GM12873 (cell line): ENCODE measurements around the gene KLHL28.

Experiments used
- TF ChIP-seq, protein P1 (sequence below): IDR thresholded peaks from 2 replicates; pipeline ENCODE4 v1.5.1; 2012; ENCODE audit warnings: low read depth, mild to moderate bottlenecking, moderate library complexity, low read length, control low read depth; ENCODE audit not compliant: insufficient read depth; ENCODE audit errors: missing control alignments

The KLHL28 gene, protein sequence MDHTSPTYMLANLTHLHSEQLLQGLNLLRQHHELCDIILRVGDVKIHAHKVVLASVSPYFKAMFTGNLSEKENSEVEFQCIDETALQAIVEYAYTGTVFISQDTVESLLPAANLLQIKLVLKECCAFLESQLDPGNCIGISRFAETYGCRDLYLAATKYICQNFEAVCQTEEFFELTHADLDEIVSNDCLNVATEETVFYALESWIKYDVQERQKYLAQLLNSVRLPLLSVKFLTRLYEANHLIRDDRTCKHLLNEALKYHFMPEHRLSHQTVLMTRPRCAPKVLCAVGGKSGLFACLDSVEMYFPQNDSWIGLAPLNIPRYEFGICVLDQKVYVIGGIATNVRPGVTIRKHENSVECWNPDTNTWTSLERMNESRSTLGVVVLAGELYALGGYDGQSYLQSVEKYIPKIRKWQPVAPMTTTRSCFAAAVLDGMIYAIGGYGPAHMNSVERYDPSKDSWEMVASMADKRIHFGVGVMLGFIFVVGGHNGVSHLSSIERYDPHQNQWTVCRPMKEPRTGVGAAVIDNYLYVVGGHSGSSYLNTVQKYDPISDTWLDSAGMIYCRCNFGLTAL

DNA sequence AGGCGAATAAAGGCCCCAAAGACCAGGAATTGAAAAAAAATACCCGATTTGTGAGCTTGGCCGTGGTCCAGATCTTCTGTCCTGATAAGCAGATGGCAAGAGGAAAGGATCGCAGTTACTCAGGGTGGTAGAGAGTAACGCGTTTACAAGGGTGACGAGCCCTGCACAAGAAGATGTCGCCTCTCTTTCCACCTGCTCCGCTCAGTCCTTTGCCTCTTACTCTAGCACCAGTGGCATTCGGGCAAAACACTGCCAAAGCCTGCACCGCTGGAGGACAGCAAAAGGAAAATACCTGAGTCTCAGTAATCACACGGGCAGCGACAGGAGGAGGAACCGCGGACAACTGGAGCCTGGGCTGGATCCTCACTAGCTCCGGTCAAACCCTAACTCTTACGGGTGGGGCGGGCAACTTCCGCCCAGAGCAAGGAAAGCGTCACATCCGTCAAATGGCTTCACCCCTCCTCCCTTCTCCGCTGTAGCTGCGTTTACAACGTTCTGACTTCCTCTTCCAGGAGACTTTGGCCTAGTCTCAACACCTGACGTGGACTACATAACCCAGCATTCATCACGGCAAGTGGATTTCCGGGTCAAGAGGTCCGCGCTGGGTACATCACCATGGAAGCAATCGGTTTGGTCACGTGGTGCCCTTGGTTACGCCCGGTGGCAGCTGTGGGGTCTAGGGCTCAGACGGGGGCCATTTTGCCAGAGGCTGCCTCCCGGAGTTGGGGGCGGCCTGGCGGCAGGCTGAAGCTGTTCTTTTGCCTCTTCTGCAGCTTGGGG is at the start of gene KLHL28, which contains the start of gene TOGARAM1:
KLHL28 (minus strand) TSS at position 394 of the 780 bp plus-strand sequence. CDS start 16,019 bp downstream, outside the sequence.
TOGARAM1 (plus strand) TSS at position 637 of the 780 bp plus-strand sequence. CDS start 232 bp downstream, outside the sequence.
- TF ChIP-seq, protein P1, sequence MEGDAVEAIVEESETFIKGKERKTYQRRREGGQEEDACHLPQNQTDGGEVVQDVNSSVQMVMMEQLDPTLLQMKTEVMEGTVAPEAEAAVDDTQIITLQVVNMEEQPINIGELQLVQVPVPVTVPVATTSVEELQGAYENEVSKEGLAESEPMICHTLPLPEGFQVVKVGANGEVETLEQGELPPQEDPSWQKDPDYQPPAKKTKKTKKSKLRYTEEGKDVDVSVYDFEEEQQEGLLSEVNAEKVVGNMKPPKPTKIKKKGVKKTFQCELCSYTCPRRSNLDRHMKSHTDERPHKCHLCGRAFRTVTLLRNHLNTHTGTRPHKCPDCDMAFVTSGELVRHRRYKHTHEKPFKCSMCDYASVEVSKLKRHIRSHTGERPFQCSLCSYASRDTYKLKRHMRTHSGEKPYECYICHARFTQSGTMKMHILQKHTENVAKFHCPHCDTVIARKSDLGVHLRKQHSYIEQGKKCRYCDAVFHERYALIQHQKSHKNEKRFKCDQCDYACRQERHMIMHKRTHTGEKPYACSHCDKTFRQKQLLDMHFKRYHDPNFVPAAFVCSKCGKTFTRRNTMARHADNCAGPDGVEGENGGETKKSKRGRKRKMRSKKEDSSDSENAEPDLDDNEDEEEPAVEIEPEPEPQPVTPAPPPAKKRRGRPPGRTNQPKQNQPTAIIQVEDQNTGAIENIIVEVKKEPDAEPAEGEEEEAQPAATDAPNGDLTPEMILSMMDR = no peak

DNA sequence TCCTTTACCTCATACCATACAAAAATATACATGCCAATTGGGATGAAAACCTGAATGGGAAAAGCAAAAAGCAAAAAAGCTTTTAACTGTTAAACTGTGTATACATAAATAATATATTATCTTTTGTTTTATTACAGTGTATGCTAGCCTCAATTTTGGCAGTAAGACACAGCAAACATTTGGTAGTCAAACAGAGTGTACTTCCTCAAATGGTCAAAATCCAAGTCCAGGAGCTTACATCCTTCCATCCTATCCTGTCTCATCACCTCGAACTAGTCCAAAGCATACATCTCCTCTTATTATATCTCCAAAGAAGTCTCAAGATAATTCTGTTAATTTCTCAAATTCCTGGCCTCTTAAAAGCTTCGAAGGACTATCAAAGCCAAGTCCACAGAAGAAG is 42.2 kb upstream of the KLHL28 start:
- TF ChIP-seq, protein P1 = no peak

DNA sequence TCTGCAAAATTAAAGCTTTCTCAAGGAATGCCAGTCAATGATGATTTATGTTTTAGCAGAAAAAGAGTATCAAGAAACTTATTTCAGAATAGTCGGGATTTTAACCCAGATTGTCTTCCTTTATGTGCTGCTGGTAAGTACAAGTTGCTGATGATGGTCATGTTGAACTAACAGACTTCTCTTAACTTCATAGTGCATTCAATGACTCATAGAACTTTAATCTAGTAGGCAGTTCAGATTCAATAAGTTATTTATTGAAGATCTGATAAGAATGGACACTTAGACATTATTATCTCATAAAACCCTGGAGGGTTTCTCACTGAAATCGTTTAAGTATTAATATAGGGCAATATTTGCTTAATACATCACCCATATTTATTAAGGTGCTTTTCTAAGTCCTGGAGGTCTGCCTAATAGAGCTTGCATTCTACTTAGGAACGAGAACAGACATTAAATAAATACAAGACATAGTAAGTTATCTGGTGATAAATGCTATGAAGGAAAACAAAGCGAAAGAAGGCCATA is 34.1 kb upstream of the KLHL28 start:
- TF ChIP-seq, protein P1 = no peak

DNA sequence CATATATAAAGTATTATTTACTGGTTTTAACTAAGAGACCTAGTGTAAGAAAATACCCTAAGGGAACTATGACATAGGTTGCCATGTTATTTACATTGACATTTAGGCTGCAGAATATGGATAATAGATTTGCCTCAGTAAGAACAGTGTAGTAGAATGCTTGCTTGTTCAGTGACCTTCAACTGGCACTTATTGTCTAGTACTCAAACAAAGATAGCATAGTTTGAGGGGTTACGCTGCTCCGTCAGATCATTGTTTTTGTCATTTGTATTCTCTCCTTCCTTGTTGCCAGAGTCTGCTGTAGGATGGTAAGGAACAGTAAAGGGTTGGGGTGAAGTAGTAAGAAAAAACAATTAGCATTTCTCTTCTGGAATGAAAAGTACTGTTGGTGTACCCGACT is 33.4 kb upstream of the KLHL28 start:
- TF ChIP-seq, protein P1 = no peak

DNA sequence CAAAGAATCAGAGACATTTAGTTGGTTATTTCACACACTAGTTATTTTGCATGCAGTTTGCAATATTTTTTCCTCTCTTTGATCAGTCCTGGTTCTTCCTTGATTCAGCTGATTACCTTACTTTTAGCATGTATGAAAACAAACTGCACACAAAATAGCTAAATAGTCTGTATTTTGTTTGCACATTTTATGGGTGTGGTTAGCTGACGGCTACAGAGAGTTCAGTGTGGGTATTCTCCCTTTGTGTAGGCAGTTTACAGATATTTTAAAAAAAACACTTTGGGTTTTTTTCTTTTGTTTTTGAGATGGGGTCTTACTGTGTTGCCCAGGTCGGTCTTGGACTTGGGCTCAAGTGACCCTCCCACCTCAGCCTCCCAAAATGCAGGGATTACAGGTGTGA is 28.8 kb upstream of the KLHL28 start:
- TF ChIP-seq, protein P1 = no peak

DNA sequence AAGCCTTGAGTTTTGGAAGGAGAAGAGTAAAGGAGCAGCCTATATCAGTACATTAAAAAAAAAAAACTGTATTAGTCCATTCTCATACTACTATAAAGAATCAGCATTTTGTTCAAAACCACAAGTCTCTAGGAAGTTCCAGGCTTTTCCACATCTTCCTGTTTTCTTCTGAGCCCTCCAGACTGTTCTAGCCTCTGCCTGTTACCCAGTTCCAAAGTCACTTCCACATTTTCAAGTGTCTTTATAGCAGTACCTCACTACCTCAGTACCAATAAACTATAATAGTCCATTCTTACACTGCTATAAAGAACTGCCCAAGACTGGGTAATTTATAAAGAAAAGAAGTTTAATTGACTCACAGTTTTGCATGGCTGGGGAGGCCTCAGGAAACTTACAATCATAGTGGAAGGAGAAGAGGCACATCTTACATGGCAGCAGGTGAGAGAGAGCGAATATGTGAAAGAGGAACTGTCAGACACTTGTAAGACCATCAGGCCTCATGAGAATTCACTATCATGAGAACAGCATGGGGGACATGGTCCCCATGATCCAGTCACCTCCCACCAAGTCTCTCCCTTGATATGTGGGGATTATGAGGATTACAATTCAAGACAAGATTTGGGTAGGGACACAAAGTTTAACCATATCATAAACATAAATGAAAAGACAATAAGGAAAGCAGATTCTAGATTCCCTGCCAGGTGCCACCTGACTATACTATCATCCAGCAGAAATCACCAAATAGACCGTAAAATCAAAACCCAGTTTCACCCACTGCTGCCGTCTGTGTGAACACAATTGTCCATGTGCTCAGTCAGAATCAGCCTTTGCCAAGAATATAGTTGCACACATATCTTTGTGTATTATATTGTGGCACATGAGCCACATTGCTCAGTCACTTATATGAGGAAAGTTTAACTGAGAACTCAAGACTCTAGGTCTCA is 28.0 kb upstream of the KLHL28 start:
- TF ChIP-seq, protein P1 = no peak
